SJSA1 (cell line): Measurements from ENCODE around the gene ATPAF1. TPM values are rescaled to one million over a fixed set of nuclear protein-coding genes. Genes with fewer than 3 reads are reported as not detected.
"Not testable (repeated sequence)": the region's sequence is repeated elsewhere in the genome, so short reads cannot be mapped to it uniquely, and the experiment has no call there.

Source experiments
- DNase-seq, 2 experiments: peaks; one replicate each; pipeline ENCODE4 v3.0.0-alpha.2; 2015 to 2020; ENCODE audit warnings: low spot score in 2 of 2, low read depth in 1 of 2
- H3K27ac ChIP-seq: fragments of 250-450 bp; sonication (Bioruptor Pico); 2 replicates; pipeline ENCODE4 v1.5.1; 2020; ENCODE audit warnings: mild to moderate bottlenecking, moderate library complexity
- H3K27me3 ChIP-seq: fragments of 250-450 bp; sonication (Bioruptor Pico); replicated peaks from 2 replicates; pipeline ENCODE4 v1.5.1; 2020; ENCODE audit warnings: mild to moderate bottlenecking, moderate library complexity
- H3K36me3 ChIP-seq: fragments of 250-450 bp; sonication (Bioruptor Pico); 2 replicates; pipeline ENCODE4 v1.5.1; 2020; ENCODE audit warnings: mild to moderate bottlenecking
- H3K4me1 ChIP-seq: fragments of 250-450 bp; sonication (Bioruptor Pico); replicated peaks from 2 replicates; pipeline ENCODE4 v1.6.1; 2021; ENCODE audit warnings: mild to moderate bottlenecking
- H3K4me3 ChIP-seq: fragments of 250-450 bp; sonication (Bioruptor Pico); 2 replicates; pipeline ENCODE4 v1.5.1; 2020; ENCODE audit warnings: mild to moderate bottlenecking
- H3K9me3 ChIP-seq: fragments of 250-450 bp; sonication (Bioruptor Pico); replicated peaks from 2 replicates; pipeline ENCODE4 v1.5.1; 2020; ENCODE audit warnings: mild to moderate bottlenecking
- total RNA-seq: library from RNA; depleted of rRNA; stranded (reverse); fragments of >200 nt; shearing (Covaris generic); gene quantifications from 2 replicates; pipeline ENCODE4 v1.2.3, GENCODE V29; 2014; rRNA removed

The ATPAF1 gene
- 60.5 and 63.2 TPM in 2 replicates for total RNA-seq

- Histone ChIP-seq H3K36me3 (peaks cover 45% of the 10 kb centered on the region), H3K9me3 (no peaks in the 10 kb centered on the region), H3K4me1 (peaks cover 22% of the 10 kb centered on the region), H3K4me3 (peak within 1 kb of the TSS; percentile 95), H3K27me3 (no peaks in the 10 kb centered on the region), H3K27ac (peak within 1 kb of the TSS; percentile 10; the same call in 1 of the 2 replicates)
- peak; percentile 65 to 69 for DNase-seq
Observed at GRCh38 chr1:46667782-46668760, at the start of gene ATPAF1. Gene ATPAF1, minus strand, starts transcription at chr1:46668364. Its CDS starts 42 bp downstream, at chr1:46668322.

GRCh38 chr1:46717654-46718053 lies 49.5 kb upstream of the ATPAF1 start:
- no peak for DNase-seq
- H3K4me3 ChIP-seq, result peak overlapping the region; percentile 97
- peaks cover 19% of the 10 kb centered on the region for H3K4me1 ChIP-seq
- H3K36me3 ChIP-seq, result peaks cover 54% of the 10 kb centered on the region
- H3K27me3 ChIP-seq, result no peaks in the 10 kb centered on the region; the same call in 1 of the 2 replicates
- no peak overlapping the region for H3K27ac ChIP-seq
- H3K9me3 ChIP-seq, result no peaks in the 10 kb centered on the region

- no peak overlapping the region for H3K4me3 ChIP-seq
- H3K27ac ChIP-seq, result no peak overlapping the region
- DNase-seq, result no peak
- no peaks in the 10 kb centered on the region for H3K9me3 ChIP-seq
- peaks cover 79% of the 10 kb centered on the region for H3K36me3 ChIP-seq
- H3K4me1 ChIP-seq, result peaks cover 19% of the 10 kb centered on the region
- H3K27me3 ChIP-seq, result no peaks in the 10 kb centered on the region; the same call in 1 of the 2 replicates
Observed at GRCh38 chr1:46714976-46715375, 46.8 kb upstream of the ATPAF1 start.

- no peaks in the 10 kb centered on the region for H3K4me1 ChIP-seq
- H3K9me3 ChIP-seq, result no peaks in the 10 kb centered on the region
- H3K27ac ChIP-seq, result no peak overlapping the region
- no peaks in the 10 kb centered on the region for H3K27me3 ChIP-seq
- no peak for DNase-seq
- H3K4me3 ChIP-seq, result no peak overlapping the region
- peaks cover 91% of the 10 kb centered on the region for H3K36me3 ChIP-seq
Observed at GRCh38 chr1:46708121-46708520, 40.0 kb upstream of the ATPAF1 start.

- H3K9me3 ChIP-seq, result no peaks in the 10 kb centered on the region
- H3K27ac ChIP-seq, result no peak overlapping the region
- H3K27me3 ChIP-seq, result no peaks in the 10 kb centered on the region
Observed at GRCh38 chr1:46705408-46705807, 37.2 kb upstream of the ATPAF1 start.

GRCh38 chr1:46703927-46704641 lies 35.9 kb upstream of the ATPAF1 start:
- Histone ChIP-seq H3K27ac (no peak overlapping the region), H3K4me1 (no peaks in the 10 kb centered on the region), H3K4me3 (no peak overlapping the region), H3K27me3 (no peaks in the 10 kb centered on the region), H3K9me3 (no peaks in the 10 kb centered on the region), H3K36me3 (peaks cover 72% of the 10 kb centered on the region)
- DNase-seq, result no peak

More at GRCh38 chr1:46705408-46705807, 37.2 kb upstream of the ATPAF1 start:
- no peak for DNase-seq
- no peaks in the 10 kb centered on the region for H3K4me1 ChIP-seq
- peaks cover 80% of the 10 kb centered on the region for H3K36me3 ChIP-seq
- H3K4me3 ChIP-seq, result no peak overlapping the region

- Histone ChIP-seq H3K9me3 (no peaks in the 10 kb centered on the region), H3K27ac (no peak overlapping the region), H3K36me3 (peaks cover 70% of the 10 kb centered on the region), H3K4me3 (no peak overlapping the region), H3K27me3 (no peaks in the 10 kb centered on the region), H3K4me1 (no peaks in the 10 kb centered on the region)
- DNase-seq, result no peak
Observed at GRCh38 chr1:46699666-46700065, 31.5 kb upstream of the ATPAF1 start.

- no peak overlapping the region for H3K27ac ChIP-seq
- peaks cover 66% of the 10 kb centered on the region for H3K36me3 ChIP-seq
- H3K4me3 ChIP-seq, result no peak overlapping the region
- H3K27me3 ChIP-seq, result no peaks in the 10 kb centered on the region
- no peaks in the 10 kb centered on the region for H3K9me3 ChIP-seq
- no peaks in the 10 kb centered on the region for H3K4me1 ChIP-seq
- DNase-seq, result no peak
Observed at GRCh38 chr1:46697053-46697452, 28.9 kb upstream of the ATPAF1 start.

- not testable (repeated sequence) for H3K27ac ChIP-seq, H3K4me3 ChIP-seq, H3K4me1 ChIP-seq, DNase-seq, H3K27me3 ChIP-seq, H3K9me3 ChIP-seq
- peaks cover 85% of the 10 kb centered on the region for H3K36me3 ChIP-seq
Observed at GRCh38 chr1:46694676-46695075, 26.5 kb upstream of the ATPAF1 start.

GRCh38 chr1:46692811-46693770 lies 24.9 kb upstream of the ATPAF1 start:
- no peak for DNase-seq
- Histone ChIP-seq H3K36me3 (peaks cover 87% of the 10 kb centered on the region), H3K27ac (no peak overlapping the region)

GRCh38 chr1:46691997-46692790 lies 24.0 kb upstream of the ATPAF1 start:
- no peaks in the 10 kb centered on the region for H3K27me3 ChIP-seq
- no peak overlapping the region for H3K27ac ChIP-seq
- peaks cover 89% of the 10 kb centered on the region for H3K36me3 ChIP-seq
- H3K4me3 ChIP-seq, result no peak overlapping the region
- DNase-seq, result no peak
- no peaks in the 10 kb centered on the region for H3K4me1 ChIP-seq
- H3K9me3 ChIP-seq, result no peaks in the 10 kb centered on the region

More at GRCh38 chr1:46692811-46693770, 24.9 kb upstream of the ATPAF1 start:
- Histone ChIP-seq H3K4me1 (no peaks in the 10 kb centered on the region), H3K9me3 (no peaks in the 10 kb centered on the region), H3K4me3 (no peak overlapping the region), H3K27me3 (no peaks in the 10 kb centered on the region)

GRCh38 chr1:46690931-46691421 lies 22.8 kb upstream of the ATPAF1 start:
- Histone ChIP-seq H3K4me1 (no peaks in the 10 kb centered on the region), H3K27me3 (no peaks in the 10 kb centered on the region), H3K4me3 (no peak overlapping the region), H3K9me3 (no peaks in the 10 kb centered on the region), H3K27ac (no peak overlapping the region), H3K36me3 (peaks cover 89% of the 10 kb centered on the region)
- no peak for DNase-seq
